Kidney epithelial cell (primary cell): Measurements from ENCODE around the gene NR2C2. TPM values are rescaled to one million over a fixed set of nuclear protein-coding genes. Genes with fewer than 3 reads are reported as not detected.
"Not testable (repeated sequence)": the region's sequence is repeated elsewhere in the genome, so short reads cannot be mapped to it uniquely, and the experiment has no call there.

Experiments used
- DNase-seq: peaks from one replicate; pipeline ENCODE4 v3.0.0-alpha.2; 2010; ENCODE audit warnings: low read depth
- H3K27me3 ChIP-seq: 2 replicates; pipeline ENCODE4 v1.6.0; 2011; ENCODE audit warnings: low read length; ENCODE audit not compliant: control insufficient read depth, insufficient read depth
- H3K36me3 ChIP-seq: 2 replicates; pipeline ENCODE4 v1.5.1; 2011; ENCODE audit warnings: low read length; ENCODE audit not compliant: control insufficient read depth, insufficient read depth
- H3K4me3 ChIP-seq: 2 replicates; pipeline ENCODE4 v1.5.1; 2011; ENCODE audit warnings: low read depth, mild to moderate bottlenecking, control low read depth, low read length
- CTCF ChIP-seq: IDR thresholded peaks from 2 replicates; pipeline ENCODE4 v1.5.1; 2011; ENCODE audit warnings: mild to moderate bottlenecking, moderate library complexity, low read length, control low read depth, inconsistent platforms; ENCODE audit not compliant: insufficient read depth, poor library complexity, severe bottlenecking
- total RNA-seq: library from RNA; depleted of rRNA; stranded (reverse); fragments of >200 nt; gene quantifications from 2 replicates; pipeline ENCODE4 v1.2.3, GENCODE V29; 2015

Gene NR2C2
- total RNA-seq, 1 donor from 2014 or later, result 33.6 TPM

- no peak for DNase-seq
- TF ChIP-seq CTCF, result no peak
- Histone ChIP-seq H3K4me3 (no peak overlapping the region), H3K27me3 (no peaks in the 10 kb centered on the region), H3K36me3 (no peaks in the 10 kb centered on the region)
Observed at GRCh38 chr3:14991818-14992612, 44.6 kb downstream of the NR2C2 start.

GRCh38 chr3:14997941-14998340 is 50.6 kb downstream of the NR2C2 start:
- TF ChIP-seq CTCF, result no peak
- Histone ChIP-seq H3K4me3 (no peak overlapping the region), H3K27me3 (no peaks in the 10 kb centered on the region), H3K36me3 (no peaks in the 10 kb centered on the region)
- no peak for DNase-seq

GRCh38 chr3:14999182-14999581 is 51.8 kb downstream of the NR2C2 start:
- not testable (repeated sequence) for H3K36me3 ChIP-seq, H3K27me3 ChIP-seq, DNase-seq, H3K4me3 ChIP-seq

GRCh38 chr3:15007681-15008141 is 60.3 kb downstream of the NR2C2 start:
- TF ChIP-seq CTCF, result no peak
- H3K27me3 ChIP-seq, result no peaks in the 10 kb centered on the region
- H3K36me3 ChIP-seq, result no peaks in the 10 kb centered on the region
- no peak overlapping the region for H3K4me3 ChIP-seq
- DNase-seq, result no peak

- H3K27me3 ChIP-seq, result no peaks in the 10 kb centered on the region
- peaks cover 3% of the 10 kb centered on the region for H3K36me3 ChIP-seq
- TF ChIP-seq CTCF, result no peak
- peak; percentile 14 for DNase-seq
- no peak overlapping the region for H3K4me3 ChIP-seq
Observed at GRCh38 chr3:15009167-15009566, 61.8 kb downstream of the NR2C2 start.

- Histone ChIP-seq H3K36me3 (peaks cover 3% of the 10 kb centered on the region), H3K4me3 (no peak overlapping the region), H3K27me3 (no peaks in the 10 kb centered on the region)
- no peak for TF ChIP-seq CTCF
- no peak for DNase-seq
Observed at GRCh38 chr3:15010664-15011063, 63.3 kb downstream of the NR2C2 start.
